GM12801 (cell line): ENCODE results near the gene SLC4A2.

Experiments used
- CTCF ChIP-seq: IDR thresholded peaks from one replicate; pipeline ENCODE4 v1.5.1; 2011; ENCODE audit warnings: control low read depth; ENCODE audit not compliant: insufficient read length; ENCODE audit errors: extremely low read depth

Gene SLC4A2

GRCh38 chr7:151123822-151124464 is 64.6 kb downstream of the SLC4A2 start:
- peak; percentile 26 for TF ChIP-seq CTCF

GRCh38 chr7:151124481-151124880 is 65.1 kb downstream of the SLC4A2 start:
- no peak for TF ChIP-seq CTCF

- no peak for TF ChIP-seq CTCF
These were observed 65.6 kb downstream of the SLC4A2 start for GRCh38 chr7:151124899-151125399.

GRCh38 chr7:151125470-151125845 is 66.1 kb downstream of the SLC4A2 start:
- TF ChIP-seq CTCF, result no peak

- TF ChIP-seq CTCF, result no peak
These were observed 66.6 kb downstream of the SLC4A2 start for GRCh38 chr7:151125846-151126481.
